DND-41 (cell line): Measurements from ENCODE around the gene WFDC12.

Experiments used
- ATAC-seq: fragments of 200-7000 bp; cut with Tn5 transposase; 3 replicates; pipeline ENCODE4 v1.9.1; 2021; ENCODE audit warnings: low read depth; ENCODE audit not compliant: insufficient read depth
- DNase-seq: peaks from one replicate; pipeline ENCODE4 v3.0.0-alpha.2; 2020
- H2AFZ ChIP-seq: 2 replicates; pipeline ENCODE4 v1.6.0; 2012; ENCODE audit warnings: low read depth, low read length
- H3K27ac ChIP-seq: 2 replicates; pipeline ENCODE4 v1.5.1; 2012; ENCODE audit warnings: low read length, inconsistent platforms
- H3K27me3 ChIP-seq: fragments of 200-600 bp; sonication (generic); 2 replicates; pipeline ENCODE4 v1.6.0; 2012; ENCODE audit warnings: low read length, mild to moderate bottlenecking, inconsistent platforms; ENCODE audit not compliant: insufficient read depth, poor library complexity
- H3K36me3 ChIP-seq: 2 replicates; pipeline ENCODE4 v1.5.1; 2012; ENCODE audit warnings: low read length, inconsistent platforms; ENCODE audit not compliant: insufficient read depth
- H3K4me1 ChIP-seq: 2 replicates; pipeline ENCODE4 v1.5.1; 2012; ENCODE audit warnings: mild to moderate bottlenecking, low read length; ENCODE audit not compliant: insufficient read depth
- H3K4me2 ChIP-seq: 2 replicates; pipeline ENCODE4 v1.6.0; 2012; ENCODE audit warnings: mild to moderate bottlenecking, moderate library complexity, low read length, inconsistent platforms; ENCODE audit not compliant: insufficient read depth
- H3K4me3 ChIP-seq, 2 experiments: fragments of 200-600 bp in 1 of 2; shearing (Covaris generic) in 1 of 2; 2 replicates each; pipeline ENCODE4 v1.5.1; 2012 to 2016; ENCODE audit warnings: inconsistent platforms in 2 of 2, low read length in 2 of 2, mild to moderate bottlenecking in 2 of 2, low read depth in 1 of 2, moderate library complexity in 1 of 2
- H3K79me2 ChIP-seq: 2 replicates; pipeline ENCODE4 v1.6.0; 2012; ENCODE audit warnings: low read length, inconsistent platforms; ENCODE audit not compliant: insufficient read depth
- H3K9ac ChIP-seq: 2 replicates; pipeline ENCODE4 v1.6.0; 2012; ENCODE audit warnings: low read depth, mild to moderate bottlenecking, inconsistent platforms, low read length, moderate library complexity
- H3K9me3 ChIP-seq: 2 replicates; pipeline ENCODE4 v1.5.1; 2012; ENCODE audit warnings: low read length, moderate library complexity, mild to moderate bottlenecking, inconsistent platforms; ENCODE audit not compliant: insufficient read depth, severe bottlenecking
- H4K20me1 ChIP-seq: 2 replicates; pipeline ENCODE4 v1.6.0; 2012; ENCODE audit warnings: low read length; ENCODE audit not compliant: insufficient read depth
- CTCF ChIP-seq: IDR thresholded peaks from 2 replicates; pipeline ENCODE4 v1.5.1; 2012; ENCODE audit warnings: borderline replicate concordance, low read length, moderate library complexity, mild to moderate bottlenecking; ENCODE audit not compliant: poor library complexity, severe bottlenecking; ENCODE audit errors: extremely low read depth
- EZH2 ChIP-seq: IDR thresholded peaks from 3 replicates; pipeline ENCODE4 v1.6.1; 2012; ENCODE audit warnings: borderline replicate concordance, low read depth, mild to moderate bottlenecking, moderate library complexity, low read length, inconsistent platforms; ENCODE audit not compliant: severe bottlenecking

Gene WFDC12

DNA sequence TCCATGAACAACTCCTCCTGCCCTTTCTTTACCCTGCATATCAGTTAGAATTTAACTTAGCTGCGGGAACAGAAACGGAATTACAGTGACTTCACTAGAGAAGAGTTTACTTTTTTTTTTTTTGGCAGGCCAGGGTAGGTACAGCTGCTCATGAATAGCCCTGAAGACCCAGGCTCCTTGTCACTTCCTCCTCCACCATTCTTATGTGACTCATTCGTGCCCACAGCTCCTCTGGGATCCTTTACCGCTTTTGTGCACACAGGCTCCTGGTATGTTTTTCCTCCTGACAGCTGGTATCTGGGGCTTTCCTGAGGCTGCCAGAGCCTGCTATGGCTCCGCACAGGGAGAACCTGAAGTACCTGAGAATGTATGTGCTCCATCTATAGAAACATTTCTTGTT, 19.5 kb downstream of the WFDC12 start:
- Histone ChIP-seq H3K79me2 (no peaks in the 10 kb centered on the region), H3K4me3 (no peak overlapping the region), H3K27ac (no peak overlapping the region), H3K9ac (no peak overlapping the region), H3K4me2 (no peak overlapping the region), H3K9me3 (no peaks in the 10 kb centered on the region), H3K4me1 (no peaks in the 10 kb centered on the region), H3K36me3 (no peaks in the 10 kb centered on the region), H4K20me1 (no peaks in the 10 kb centered on the region), H2AFZ (no peak overlapping the region), H3K27me3 (peaks cover 3% of the 10 kb centered on the region)
- no peak for ATAC-seq
- no peak for TF ChIP-seq CTCF
- no peak for TF ChIP-seq EZH2
- no peak for DNase-seq

DNA sequence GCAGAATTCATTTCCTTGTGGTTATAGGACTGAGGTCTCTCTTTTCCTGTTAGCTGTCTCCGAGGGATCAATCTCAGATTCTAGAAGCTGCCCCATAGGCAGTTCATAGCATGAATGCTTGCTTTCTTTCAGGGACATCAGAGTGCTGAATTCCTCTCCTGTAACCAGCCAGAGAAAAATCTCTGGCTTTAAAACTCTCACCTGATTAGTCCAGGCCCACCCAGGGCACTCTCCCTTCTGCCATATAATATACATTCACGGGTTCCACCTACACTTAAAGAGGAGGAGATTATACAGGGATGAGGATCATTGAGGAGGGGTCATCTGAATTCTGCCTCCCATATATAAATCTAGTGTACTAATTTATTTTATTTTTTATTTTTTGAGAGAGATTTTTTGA, 21.2 kb downstream of the WFDC12 start:
- Histone ChIP-seq H3K4me3 (no peak overlapping the region), H3K9me3 (no peaks in the 10 kb centered on the region), H3K9ac (no peak overlapping the region), H4K20me1 (no peaks in the 10 kb centered on the region), H3K4me2 (no peak overlapping the region), H3K4me1 (no peaks in the 10 kb centered on the region), H3K27ac (no peak overlapping the region), H3K79me2 (no peaks in the 10 kb centered on the region), H3K36me3 (no peaks in the 10 kb centered on the region), H3K27me3 (peaks cover 3% of the 10 kb centered on the region), H2AFZ (no peak overlapping the region)
- ATAC-seq (no peak), DNase-seq (no peak)
- TF ChIP-seq EZH2 (no peak), CTCF (no peak)

- H3K27ac ChIP-seq: no peak overlapping the region
- H2AFZ ChIP-seq: no peak overlapping the region
- no peak for DNase-seq
- H3K27me3 ChIP-seq: peaks cover 3% of the 10 kb centered on the region
- H3K9ac ChIP-seq: no peak overlapping the region
- TF ChIP-seq EZH2 (no peak), CTCF (no peak)
- no peaks in the 10 kb centered on the region for H4K20me1 ChIP-seq
- no peaks in the 10 kb centered on the region for H3K4me1 ChIP-seq
- no peaks in the 10 kb centered on the region for H3K36me3 ChIP-seq
- H3K4me2 ChIP-seq: no peak overlapping the region
- no peaks in the 10 kb centered on the region for H3K79me2 ChIP-seq
- H3K9me3 ChIP-seq: no peaks in the 10 kb centered on the region
- ATAC-seq: no peak
- H3K4me3 ChIP-seq: no peak overlapping the region
Observed at GRCh38 chr20:45101333-45101850, 22.9 kb downstream of the WFDC12 start.
